ENCODE results near the gene CDH10. TPM values are rescaled to one million over a fixed set of nuclear protein-coding genes. Genes with fewer than 3 reads are reported as not detected.
A peak's percentile ranks its signal among the peaks of the same experiment; 100 is the strongest.

Gene CDH10
- polyA plus RNA-seq, 4 donors = 0.32 to 0.78 TPM; not detected in 2

DNA sequence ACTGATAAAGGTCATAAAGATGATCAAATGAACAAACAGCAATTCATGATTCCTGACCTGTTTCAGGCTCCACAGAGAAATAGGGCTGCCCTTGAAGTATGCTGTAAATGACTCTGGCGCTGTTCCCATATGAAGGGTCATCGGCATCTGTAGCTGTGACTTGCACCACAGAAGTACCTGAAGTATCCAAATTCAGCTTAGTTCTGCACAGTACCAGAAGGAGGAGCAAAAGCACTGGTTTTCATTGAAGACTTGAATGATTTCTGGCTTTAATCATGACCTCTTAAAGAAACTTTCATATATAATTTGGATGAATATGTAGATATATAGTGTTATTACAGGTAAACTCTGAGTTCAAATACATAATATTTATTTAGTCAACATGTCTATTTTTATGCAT, 109.1 kb downstream of the CDH10 start:
- 57 to 75% (median 72%) methylated on average over 2 of the region's 2 CpGs for WGBS, 3 donors
- H3K4me3 ChIP-seq (ENCODE audit: low read depth in 1 of 3, low read length in 3 of 3) = no peak overlapping the region
- no peak overlapping the region for H3K27ac ChIP-seq (ENCODE audit: low read depth in 1 of 3, low read length in 2 of 3)
- H3K27me3 ChIP-seq (ENCODE audit: control insufficient read depth in 3 of 3, insufficient read depth in 3 of 3, low read length in 3 of 3) = no peaks in the 10 kb centered on the region
- FAIRE-seq = no peak
- no peak for DNase-seq
- no peaks in the 10 kb centered on the region for H3K9me3 ChIP-seq (ENCODE audit: control insufficient read depth in 2 of 2, insufficient read depth in 1 of 2, low read depth in 1 of 2, low read length in 1 of 2)
- H3K4me1 ChIP-seq (ENCODE audit: control insufficient read depth in 3 of 3, insufficient read depth in 2 of 3, low read depth in 1 of 3, low read length in 2 of 3) = no peaks in the 10 kb centered on the region
- no peaks in the 10 kb centered on the region for H3K36me3 ChIP-seq (ENCODE audit: control insufficient read depth in 3 of 3, insufficient read depth in 2 of 3, low read depth in 1 of 3, low read length in 3 of 3)

DNA sequence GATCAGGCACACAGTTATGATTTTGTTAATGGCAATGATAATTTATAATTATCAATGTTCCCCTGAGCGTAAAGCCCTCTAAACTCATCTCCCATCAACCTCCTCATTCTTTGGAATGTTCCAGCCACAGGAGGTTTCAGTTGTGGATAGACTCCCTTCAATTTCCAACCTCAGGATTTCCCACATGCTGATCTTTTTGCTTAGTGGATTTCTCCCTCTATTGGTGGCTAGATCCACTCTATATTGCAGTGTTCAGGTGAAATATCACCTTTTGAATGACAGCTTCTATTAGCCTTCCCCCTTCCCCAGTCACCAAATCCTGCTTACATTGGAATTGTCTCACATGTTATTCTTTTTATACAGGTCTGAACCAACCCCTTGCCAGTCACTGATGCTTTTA, 113.9 kb downstream of the CDH10 start:
- Histone ChIP-seq H3K27ac (ENCODE audit: low read depth in 1 of 3, low read length in 2 of 3) (no peak overlapping the region), H3K4me3 (ENCODE audit: low read depth in 1 of 3, low read length in 3 of 3) (no peak overlapping the region), H3K4me1 (ENCODE audit: control insufficient read depth in 3 of 3, insufficient read depth in 2 of 3, low read depth in 1 of 3, low read length in 2 of 3) (no peaks in the 10 kb centered on the region), H3K27me3 (ENCODE audit: control insufficient read depth in 3 of 3, insufficient read depth in 3 of 3, low read length in 3 of 3) (no peaks in the 10 kb centered on the region), H3K9me3 (ENCODE audit: control insufficient read depth in 2 of 2, insufficient read depth in 1 of 2, low read depth in 1 of 2, low read length in 1 of 2) (no peaks in the 10 kb centered on the region), H3K36me3 (ENCODE audit: control insufficient read depth in 3 of 3, insufficient read depth in 2 of 3, low read depth in 1 of 3, low read length in 3 of 3) (no peaks in the 10 kb centered on the region)
- no peak for FAIRE-seq
- WGBS, 3 donors = 83 to 87% (median 85%) methylated on average over 1 of the region's 1 CpG
- DNase-seq = no peak

DNA sequence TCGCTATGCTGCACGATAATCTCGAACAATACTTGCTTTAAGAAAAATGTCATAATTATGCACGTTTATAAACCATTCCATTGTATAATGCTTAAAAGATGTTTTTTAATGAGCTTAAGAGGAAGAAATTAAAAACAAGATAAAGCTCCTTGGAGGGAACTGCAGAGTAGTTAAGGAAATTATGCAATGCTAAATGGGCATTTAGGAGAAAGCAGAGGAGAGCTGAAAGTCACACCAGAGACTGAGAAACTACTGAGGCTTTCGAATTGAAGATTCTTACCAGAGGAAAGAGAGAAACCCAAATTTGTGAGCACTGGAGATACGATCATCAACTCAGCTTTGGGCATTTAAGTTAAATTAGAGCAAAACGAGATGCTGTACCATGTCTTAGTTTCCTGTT, 119.4 kb downstream of the CDH10 start:
- Histone ChIP-seq H3K27ac (ENCODE audit: low read depth in 1 of 3, low read length in 2 of 3) (no peak overlapping the region), H3K4me1 (ENCODE audit: control insufficient read depth in 3 of 3, insufficient read depth in 2 of 3, low read depth in 1 of 3, low read length in 2 of 3) (no peaks in the 10 kb centered on the region), H3K27me3 (ENCODE audit: control insufficient read depth in 3 of 3, insufficient read depth in 3 of 3, low read length in 3 of 3) (no peaks in the 10 kb centered on the region), H3K9me3 (ENCODE audit: control insufficient read depth in 2 of 2, insufficient read depth in 1 of 2, low read depth in 1 of 2, low read length in 1 of 2) (no peaks in the 10 kb centered on the region), H3K4me3 (ENCODE audit: low read depth in 1 of 3, low read length in 3 of 3) (no peak overlapping the region), H3K36me3 (ENCODE audit: control insufficient read depth in 3 of 3, insufficient read depth in 2 of 3, low read depth in 1 of 3, low read length in 3 of 3) (no peaks in the 10 kb centered on the region)
- DNase-seq (no peak), FAIRE-seq (no peak)
- WGBS, 3 donors = 56 to 77% (median 70%) methylated on average over 7 of the region's 7 CpGs

GRCh38 chr5:24512423-24512822, 132.4 kb downstream of the CDH10 start:
- FAIRE-seq = no peak
- no peak overlapping the region for H3K4me3 ChIP-seq (ENCODE audit: low read depth in 1 of 3, low read length in 3 of 3)

DNA sequence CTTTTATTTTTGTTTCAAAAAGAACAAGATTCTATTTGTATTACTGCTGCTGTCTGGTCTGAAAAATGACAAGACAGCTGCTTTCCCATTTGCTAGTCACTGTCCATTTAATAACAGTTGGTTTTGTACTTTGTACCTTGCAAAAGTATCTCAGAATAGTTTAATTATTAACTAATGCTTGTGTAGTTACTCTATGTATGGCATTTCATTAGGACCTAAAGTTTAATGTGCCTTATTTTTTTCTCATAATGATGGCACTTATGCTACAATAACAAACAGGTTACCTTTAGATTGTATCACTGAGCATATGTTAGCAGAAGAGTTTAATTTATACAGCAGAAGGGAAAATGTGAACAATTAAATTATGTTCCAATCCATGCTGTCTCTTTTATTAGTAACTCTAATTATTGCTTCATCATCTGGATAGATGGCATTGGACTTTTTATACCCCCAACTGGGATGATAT, 134.2 kb downstream of the CDH10 start:
- FAIRE-seq (peak; percentile 19), DNase-seq (peak; percentile 26 to 59)
- no peaks in the 10 kb centered on the region for H3K9me3 ChIP-seq (ENCODE audit: control insufficient read depth in 2 of 2, insufficient read depth in 1 of 2, low read depth in 1 of 2, low read length in 1 of 2)
- no peak overlapping the region for H3K4me3 ChIP-seq (ENCODE audit: low read depth in 1 of 3, low read length in 3 of 3)
- no peaks in the 10 kb centered on the region for H3K27me3 ChIP-seq (ENCODE audit: control insufficient read depth in 3 of 3, insufficient read depth in 3 of 3, low read length in 3 of 3)
- H3K36me3 ChIP-seq (ENCODE audit: control insufficient read depth in 3 of 3, insufficient read depth in 2 of 3, low read depth in 1 of 3, low read length in 3 of 3) = no peaks in the 10 kb centered on the region
- H3K4me1 ChIP-seq (ENCODE audit: control insufficient read depth in 3 of 3, insufficient read depth in 2 of 3, low read depth in 1 of 3, low read length in 2 of 3) = no peaks in the 10 kb centered on the region
- H3K27ac ChIP-seq (ENCODE audit: low read depth in 1 of 3, low read length in 2 of 3) = no peak overlapping the region

More at GRCh38 chr5:24512423-24512822, 132.4 kb downstream of the CDH10 start:
- Histone ChIP-seq H3K4me1 (ENCODE audit: control insufficient read depth in 3 of 3, insufficient read depth in 2 of 3, low read depth in 1 of 3, low read length in 2 of 3) (no peaks in the 10 kb centered on the region), H3K27me3 (ENCODE audit: control insufficient read depth in 3 of 3, insufficient read depth in 3 of 3, low read length in 3 of 3) (no peaks in the 10 kb centered on the region), H3K36me3 (ENCODE audit: control insufficient read depth in 3 of 3, insufficient read depth in 2 of 3, low read depth in 1 of 3, low read length in 3 of 3) (no peaks in the 10 kb centered on the region), H3K9me3 (ENCODE audit: control insufficient read depth in 2 of 2, insufficient read depth in 1 of 2, low read depth in 1 of 2, low read length in 1 of 2) (no peaks in the 10 kb centered on the region), H3K27ac (ENCODE audit: low read depth in 1 of 3, low read length in 2 of 3) (no peak overlapping the region)
- no peak for DNase-seq

DNA sequence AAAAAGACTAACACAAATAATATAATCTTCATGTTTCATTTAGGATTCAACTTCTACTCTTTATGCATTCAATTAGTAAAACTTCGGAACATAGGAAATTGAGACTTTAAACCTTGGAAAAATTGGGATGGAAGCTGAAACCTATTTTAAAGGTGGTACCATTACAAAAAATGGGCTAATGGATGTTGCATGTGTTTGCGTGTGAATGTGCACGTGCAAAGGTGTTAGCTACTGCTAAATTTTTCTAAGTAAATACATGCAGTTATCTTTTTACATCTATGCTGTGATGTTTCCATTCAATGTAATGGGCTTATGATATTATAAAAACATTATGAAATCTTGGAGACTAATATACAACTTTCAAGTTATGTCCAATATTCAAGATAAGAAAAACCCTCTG, 134.8 kb downstream of the CDH10 start:
- WGBS, 3 donors = 57 to 70% (median 61%) methylated on average over 3 of the region's 3 CpGs
- Histone ChIP-seq H3K4me1 (ENCODE audit: control insufficient read depth in 3 of 3, insufficient read depth in 2 of 3, low read depth in 1 of 3, low read length in 2 of 3) (no peaks in the 10 kb centered on the region), H3K4me3 (ENCODE audit: low read depth in 1 of 3, low read length in 3 of 3) (no peak overlapping the region), H3K27me3 (ENCODE audit: control insufficient read depth in 3 of 3, insufficient read depth in 3 of 3, low read length in 3 of 3) (no peaks in the 10 kb centered on the region), H3K36me3 (ENCODE audit: control insufficient read depth in 3 of 3, insufficient read depth in 2 of 3, low read depth in 1 of 3, low read length in 3 of 3) (no peaks in the 10 kb centered on the region), H3K27ac (ENCODE audit: low read depth in 1 of 3, low read length in 2 of 3) (no peak overlapping the region), H3K9me3 (ENCODE audit: control insufficient read depth in 2 of 2, insufficient read depth in 1 of 2, low read depth in 1 of 2, low read length in 1 of 2) (no peaks in the 10 kb centered on the region)
- FAIRE-seq = no peak
- DNase-seq = no peak

- Histone ChIP-seq H3K9me3 (ENCODE audit: control insufficient read depth in 2 of 2, insufficient read depth in 1 of 2, low read depth in 1 of 2, low read length in 1 of 2) (no peaks in the 10 kb centered on the region), H3K4me1 (ENCODE audit: control insufficient read depth in 3 of 3, insufficient read depth in 2 of 3, low read depth in 1 of 3, low read length in 2 of 3) (no peaks in the 10 kb centered on the region), H3K27me3 (ENCODE audit: control insufficient read depth in 3 of 3, insufficient read depth in 3 of 3, low read length in 3 of 3) (no peaks in the 10 kb centered on the region), H3K36me3 (ENCODE audit: control insufficient read depth in 3 of 3, insufficient read depth in 2 of 3, low read depth in 1 of 3, low read length in 3 of 3) (no peaks in the 10 kb centered on the region), H3K4me3 (ENCODE audit: low read depth in 1 of 3, low read length in 3 of 3) (no peak overlapping the region), H3K27ac (ENCODE audit: low read depth in 1 of 3, low read length in 2 of 3) (no peak overlapping the region)
- DNase-seq (no peak), FAIRE-seq (no peak)
Measured at GRCh38 chr5:24505258-24505657, 139.5 kb downstream of the CDH10 start.

- no peaks in the 10 kb centered on the region for H3K4me1 ChIP-seq (ENCODE audit: control insufficient read depth in 3 of 3, insufficient read depth in 2 of 3, low read depth in 1 of 3, low read length in 2 of 3)
- H3K27ac ChIP-seq (ENCODE audit: low read depth in 1 of 3, low read length in 2 of 3) = no peak overlapping the region
- no peak for DNase-seq
- H3K36me3 ChIP-seq (ENCODE audit: control insufficient read depth in 3 of 3, insufficient read depth in 2 of 3, low read depth in 1 of 3, low read length in 3 of 3) = no peaks in the 10 kb centered on the region
- FAIRE-seq = no peak
- H3K4me3 ChIP-seq (ENCODE audit: low read depth in 1 of 3, low read length in 3 of 3) = no peak overlapping the region
- WGBS, 3 donors = 48 to 53% (median 49%) methylated on average over 5 of the region's 5 CpGs
- no peaks in the 10 kb centered on the region for H3K27me3 ChIP-seq (ENCODE audit: control insufficient read depth in 3 of 3, insufficient read depth in 3 of 3, low read length in 3 of 3)
- no peaks in the 10 kb centered on the region for H3K9me3 ChIP-seq (ENCODE audit: control insufficient read depth in 2 of 2, insufficient read depth in 1 of 2, low read depth in 1 of 2, low read length in 1 of 2)
Measured at GRCh38 chr5:24497591-24498157, 147.1 kb downstream of the CDH10 start.

GRCh38 chr5:24497145-24497544, 147.6 kb downstream of the CDH10 start:
- WGBS, 3 donors = 46 to 65% (median 64%) methylated on average over 3 of the region's 3 CpGs
- FAIRE-seq = no peak
- Histone ChIP-seq H3K4me3 (ENCODE audit: low read depth in 1 of 3, low read length in 3 of 3) (no peak overlapping the region), H3K27ac (ENCODE audit: low read depth in 1 of 3, low read length in 2 of 3) (no peak overlapping the region), H3K4me1 (ENCODE audit: control insufficient read depth in 3 of 3, insufficient read depth in 2 of 3, low read depth in 1 of 3, low read length in 2 of 3) (no peaks in the 10 kb centered on the region), H3K36me3 (ENCODE audit: control insufficient read depth in 3 of 3, insufficient read depth in 2 of 3, low read depth in 1 of 3, low read length in 3 of 3) (no peaks in the 10 kb centered on the region), H3K9me3 (ENCODE audit: control insufficient read depth in 2 of 2, insufficient read depth in 1 of 2, low read depth in 1 of 2, low read length in 1 of 2) (no peaks in the 10 kb centered on the region), H3K27me3 (ENCODE audit: control insufficient read depth in 3 of 3, insufficient read depth in 3 of 3, low read length in 3 of 3) (no peaks in the 10 kb centered on the region)
- no peak for DNase-seq
